ENCODE results near the gene PAFAH2.

Gene PAFAH2

GRCh38 chr1:25993197-25993951 is 4.5 kb downstream of the PAFAH2 start:
- no peak overlapping the region for H2AFZ ChIP-seq (ENCODE audit: low read length)
- H3K4me3 ChIP-seq (ENCODE audit: low read length) = no peak overlapping the region
- 0 out of 2 replicates have a peak, but pooled peaks cover 9% of the 10 kb centered on the region for H3K79me2 ChIP-seq (ENCODE audit: low read length)
- no peak overlapping the region for H3K9ac ChIP-seq (ENCODE audit: low read length)
- peaks cover 8% of the 10 kb centered on the region for H3K4me1 ChIP-seq (ENCODE audit: low read length)
- no peak overlapping the region for H3K4me2 ChIP-seq (ENCODE audit: low read depth, low read length)
- no peak for TF ChIP-seq EZH2 (optimal IDR thresholded peaks at IDR 0.05; ENCODE audit: low read depth, low read length)
- TF ChIP-seq EZH2phosphoT487 (IDR thresholded peaks at IDR 0.05; ENCODE audit: low read length) = no peak
- TF ChIP-seq, protein P1, sequence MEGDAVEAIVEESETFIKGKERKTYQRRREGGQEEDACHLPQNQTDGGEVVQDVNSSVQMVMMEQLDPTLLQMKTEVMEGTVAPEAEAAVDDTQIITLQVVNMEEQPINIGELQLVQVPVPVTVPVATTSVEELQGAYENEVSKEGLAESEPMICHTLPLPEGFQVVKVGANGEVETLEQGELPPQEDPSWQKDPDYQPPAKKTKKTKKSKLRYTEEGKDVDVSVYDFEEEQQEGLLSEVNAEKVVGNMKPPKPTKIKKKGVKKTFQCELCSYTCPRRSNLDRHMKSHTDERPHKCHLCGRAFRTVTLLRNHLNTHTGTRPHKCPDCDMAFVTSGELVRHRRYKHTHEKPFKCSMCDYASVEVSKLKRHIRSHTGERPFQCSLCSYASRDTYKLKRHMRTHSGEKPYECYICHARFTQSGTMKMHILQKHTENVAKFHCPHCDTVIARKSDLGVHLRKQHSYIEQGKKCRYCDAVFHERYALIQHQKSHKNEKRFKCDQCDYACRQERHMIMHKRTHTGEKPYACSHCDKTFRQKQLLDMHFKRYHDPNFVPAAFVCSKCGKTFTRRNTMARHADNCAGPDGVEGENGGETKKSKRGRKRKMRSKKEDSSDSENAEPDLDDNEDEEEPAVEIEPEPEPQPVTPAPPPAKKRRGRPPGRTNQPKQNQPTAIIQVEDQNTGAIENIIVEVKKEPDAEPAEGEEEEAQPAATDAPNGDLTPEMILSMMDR (IDR thresholded peaks at IDR 0.05; ENCODE audit: low read length) = no peak
- DNase-seq = no peak
- no peaks in the 10 kb centered on the region for H4K20me1 ChIP-seq (ENCODE audit: insufficient read depth, low read length)
- no peaks in the 10 kb centered on the region for H3K27me3 ChIP-seq (replicated peaks; ENCODE audit: insufficient read depth, low read length)
- H3F3A ChIP-seq (ENCODE audit: insufficient read depth, low read length) = peaks cover 8% of the 10 kb centered on the region
- H3K9me3 ChIP-seq (replicated peaks; ENCODE audit: insufficient read depth, low read length) = no peaks in the 10 kb centered on the region
- H3K9me2 ChIP-seq (replicated peaks; ENCODE audit: insufficient read depth, low read length) = no peaks in the 10 kb centered on the region
- no peaks in the 10 kb centered on the region for H3K36me3 ChIP-seq (replicated peaks; ENCODE audit: insufficient read depth, low read length)
- no peak overlapping the region for H3K27ac ChIP-seq (ENCODE audit: low read length)

GRCh38 chr1:25992689-25993171 is 5.1 kb downstream of the PAFAH2 start:
- no peak overlapping the region for H3K4me3 ChIP-seq (ENCODE audit: low read length)
- no peaks in the 10 kb centered on the region for H3K9me2 ChIP-seq (replicated peaks; ENCODE audit: insufficient read depth, low read length)
- no peak for DNase-seq
- H3K9ac ChIP-seq (ENCODE audit: low read length) = no peak overlapping the region
- H3K4me1 ChIP-seq (ENCODE audit: low read length) = peaks cover 8% of the 10 kb centered on the region
- no peak overlapping the region for H3K4me2 ChIP-seq (ENCODE audit: low read depth, low read length)
- H3K27ac ChIP-seq (ENCODE audit: low read length) = no peak overlapping the region
- TF ChIP-seq EZH2 (optimal IDR thresholded peaks at IDR 0.05; ENCODE audit: low read depth, low read length) = no peak
- H3K27me3 ChIP-seq (replicated peaks; ENCODE audit: insufficient read depth, low read length) = no peaks in the 10 kb centered on the region
- H2AFZ ChIP-seq (ENCODE audit: low read length) = no peak overlapping the region
- no peaks in the 10 kb centered on the region for H4K20me1 ChIP-seq (ENCODE audit: insufficient read depth, low read length)
- H3K36me3 ChIP-seq (replicated peaks; ENCODE audit: insufficient read depth, low read length) = no peaks in the 10 kb centered on the region
- no peaks in the 10 kb centered on the region for H3K9me3 ChIP-seq (replicated peaks; ENCODE audit: insufficient read depth, low read length)
- 0 out of 2 replicates have a peak, but pooled peaks cover 9% of the 10 kb centered on the region for H3K79me2 ChIP-seq (ENCODE audit: low read length)
- H3F3A ChIP-seq (ENCODE audit: insufficient read depth, low read length) = peaks cover 8% of the 10 kb centered on the region

GRCh38 chr1:25991937-25992688 is 5.8 kb downstream of the PAFAH2 start:
- no peak overlapping the region for H2AFZ ChIP-seq (ENCODE audit: low read length)
- no peak for DNase-seq
- no peak overlapping the region for H3K4me3 ChIP-seq (ENCODE audit: low read length)
- no peaks in the 10 kb centered on the region for H3K36me3 ChIP-seq (replicated peaks; ENCODE audit: insufficient read depth, low read length)
- TF ChIP-seq EZH2 (optimal IDR thresholded peaks at IDR 0.05; ENCODE audit: low read depth, low read length) = no peak
- TF ChIP-seq, protein P1 (IDR thresholded peaks at IDR 0.05; ENCODE audit: low read length) = no peak
- TF ChIP-seq EZH2phosphoT487 (IDR thresholded peaks at IDR 0.05; ENCODE audit: low read length) = no peak
- peaks cover 7% of the 10 kb centered on the region for H3K4me1 ChIP-seq (ENCODE audit: low read length)
- H3K27ac ChIP-seq (ENCODE audit: low read length) = no peak overlapping the region
- H3K9ac ChIP-seq (ENCODE audit: low read length) = no peak overlapping the region
- no peaks in the 10 kb centered on the region for H3K9me3 ChIP-seq (replicated peaks; ENCODE audit: insufficient read depth, low read length)
- H3F3A ChIP-seq (ENCODE audit: insufficient read depth, low read length) = peaks cover 5% of the 10 kb centered on the region
- no peaks in the 10 kb centered on the region for H4K20me1 ChIP-seq (ENCODE audit: insufficient read depth, low read length)
- H3K27me3 ChIP-seq (replicated peaks; ENCODE audit: insufficient read depth, low read length) = no peaks in the 10 kb centered on the region
- H3K9me2 ChIP-seq (replicated peaks; ENCODE audit: insufficient read depth, low read length) = no peaks in the 10 kb centered on the region
- no peak overlapping the region for H3K4me2 ChIP-seq (ENCODE audit: low read depth, low read length)
- 0 out of 2 replicates have a peak, but pooled peaks cover 9% of the 10 kb centered on the region for H3K79me2 ChIP-seq (ENCODE audit: low read length)
